ENCODE measurements around the gene CENPK.
"Not testable (repeated sequence)": the region's sequence is repeated elsewhere in the genome, so short reads cannot be mapped to it uniquely, and the experiment has no call there.

DNA sequence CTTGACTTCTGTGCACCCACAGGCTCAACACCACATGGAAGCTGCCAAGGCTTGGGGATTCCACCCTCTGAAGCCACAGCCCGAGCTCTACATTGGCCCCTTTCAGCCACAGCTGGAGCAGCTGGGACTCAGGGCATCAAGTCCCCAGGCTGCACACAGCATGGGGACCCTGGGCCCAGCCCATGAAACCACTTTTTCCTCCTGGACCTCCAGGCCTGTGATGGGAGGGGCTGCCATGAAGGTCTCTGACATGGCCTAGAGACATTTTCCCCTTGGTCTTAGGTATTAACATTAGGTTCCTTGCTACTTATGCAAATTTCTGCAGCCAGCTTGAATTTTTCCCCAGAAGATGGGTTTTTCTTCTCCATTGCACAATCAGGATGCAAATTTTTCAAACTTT lies 38.8 kb upstream of the CENPK start:
- TF ChIP-seq, protein P1, sequence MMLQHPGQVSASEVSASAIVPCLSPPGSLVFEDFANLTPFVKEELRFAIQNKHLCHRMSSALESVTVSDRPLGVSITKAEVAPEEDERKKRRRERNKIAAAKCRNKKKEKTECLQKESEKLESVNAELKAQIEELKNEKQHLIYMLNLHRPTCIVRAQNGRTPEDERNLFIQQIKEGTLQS (IDR thresholded peaks at IDR 0.05; ENCODE audit: insufficient read depth, low read depth, low read length): not testable (repeated sequence)
- TF ChIP-seq, protein P2, sequence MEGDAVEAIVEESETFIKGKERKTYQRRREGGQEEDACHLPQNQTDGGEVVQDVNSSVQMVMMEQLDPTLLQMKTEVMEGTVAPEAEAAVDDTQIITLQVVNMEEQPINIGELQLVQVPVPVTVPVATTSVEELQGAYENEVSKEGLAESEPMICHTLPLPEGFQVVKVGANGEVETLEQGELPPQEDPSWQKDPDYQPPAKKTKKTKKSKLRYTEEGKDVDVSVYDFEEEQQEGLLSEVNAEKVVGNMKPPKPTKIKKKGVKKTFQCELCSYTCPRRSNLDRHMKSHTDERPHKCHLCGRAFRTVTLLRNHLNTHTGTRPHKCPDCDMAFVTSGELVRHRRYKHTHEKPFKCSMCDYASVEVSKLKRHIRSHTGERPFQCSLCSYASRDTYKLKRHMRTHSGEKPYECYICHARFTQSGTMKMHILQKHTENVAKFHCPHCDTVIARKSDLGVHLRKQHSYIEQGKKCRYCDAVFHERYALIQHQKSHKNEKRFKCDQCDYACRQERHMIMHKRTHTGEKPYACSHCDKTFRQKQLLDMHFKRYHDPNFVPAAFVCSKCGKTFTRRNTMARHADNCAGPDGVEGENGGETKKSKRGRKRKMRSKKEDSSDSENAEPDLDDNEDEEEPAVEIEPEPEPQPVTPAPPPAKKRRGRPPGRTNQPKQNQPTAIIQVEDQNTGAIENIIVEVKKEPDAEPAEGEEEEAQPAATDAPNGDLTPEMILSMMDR (IDR thresholded peaks at IDR 0.05; ENCODE audit: control extremely low read depth in 1 of 3, insufficient read depth in 1 of 3, low read depth in 1 of 3, low read length in 3 of 3): not testable (repeated sequence)
- not testable (repeated sequence) for TF ChIP-seq RXRA (IDR thresholded peaks at IDR 0.05; ENCODE audit: insufficient read depth, low read depth, low read length)

Data from H1 (cell line).